Endodermal cell (in vitro differentiated cells): ENCODE data around the gene XRN2. TPM values are rescaled to one million over a fixed set of nuclear protein-coding genes. Genes with fewer than 3 reads are reported as not detected.

ENCODE experiments used
- DNase-seq: peaks from one replicate; pipeline ENCODE4 v3.0.0-alpha.2; 2017
- H3K27ac ChIP-seq: 2 replicates; pipeline ENCODE4 v1.5.1; 2013; ENCODE audit warnings: mild to moderate bottlenecking, low read depth, low read length, moderate library complexity
- H3K27me3 ChIP-seq: 2 replicates; pipeline ENCODE4 v1.6.1; 2013; ENCODE audit warnings: mild to moderate bottlenecking, low read length, moderate library complexity; ENCODE audit not compliant: insufficient read depth, control insufficient read depth, poor library complexity, severe bottlenecking
- H3K36me3 ChIP-seq: 2 replicates; pipeline ENCODE4 v1.7.0; 2013; ENCODE audit warnings: mild to moderate bottlenecking, low read length, moderate library complexity; ENCODE audit not compliant: control insufficient read depth, insufficient read depth
- H3K4me1 ChIP-seq: one replicate; pipeline ENCODE4 v1.7.0; 2013; ENCODE audit warnings: low read length; ENCODE audit not compliant: control insufficient read depth, insufficient read depth
- H3K4me3 ChIP-seq: 2 replicates; pipeline ENCODE4 v1.5.1; 2013; ENCODE audit warnings: mild to moderate bottlenecking, low read length, moderate library complexity
- H3K9ac ChIP-seq: 2 replicates; pipeline ENCODE4 v1.6.1; 2013; ENCODE audit warnings: mild to moderate bottlenecking, low read length, moderate library complexity; ENCODE audit not compliant: poor library complexity, severe bottlenecking; ENCODE audit errors: extremely low read depth
- H3K9me3 ChIP-seq: 2 replicates; pipeline ENCODE4 v1.6.1; 2013; ENCODE audit warnings: mild to moderate bottlenecking, low read length, moderate library complexity; ENCODE audit not compliant: control insufficient read depth
- H3K27ac Mint-ChIP-seq: 2 replicates; pipeline ENCODE4 v1.8.0; 2020; ENCODE audit warnings: mixed read lengths
- H3K27me3 Mint-ChIP-seq: 2 replicates; pipeline ENCODE4 v1.8.0; 2021; ENCODE audit warnings: mild to moderate bottlenecking, mixed read lengths; ENCODE audit not compliant: insufficient read depth
- H3K36me3 Mint-ChIP-seq: 2 replicates; pipeline ENCODE4 v1.8.0; 2020; ENCODE audit warnings: low read depth, mixed read lengths
- H3K4me1 Mint-ChIP-seq: 2 replicates; pipeline ENCODE4 v1.8.0; 2020; ENCODE audit warnings: mixed read lengths
- H3K4me3 Mint-ChIP-seq: 2 replicates; pipeline ENCODE4 v1.8.0; 2020; ENCODE audit warnings: mild to moderate bottlenecking, moderate library complexity, mixed read lengths
- H3K9me3 Mint-ChIP-seq: 2 replicates; pipeline ENCODE4 v1.8.0; 2020; ENCODE audit warnings: mild to moderate bottlenecking, mixed read lengths
- CTCF ChIP-seq: fragments of 200-600 bp; sonication (generic); conservative IDR thresholded peaks from 2 replicates; pipeline ENCODE4 v1.5.0; 2021; ENCODE audit warnings: antibody characterized with exemption, mild to moderate bottlenecking
- WGBS, 2 experiments: methylation state at CpG; one replicate each; pipeline versions ENCODE4 v1.1.5 to v1.1.7; 2013; ENCODE audit warnings: missing lambda C conversion rate in 2 of 2, mixed read lengths in 1 of 2; ENCODE audit not compliant: insufficient coverage in 1 of 2, insufficient read length in 1 of 2; 5-methylcytosine and 5-hydroxymethylcytosine counted together
- total RNA-seq, 2 donors: library from RNA; stranded (reverse); fragmentation: NEBNext Ultra II Directional in 1 of 2; extraction: Animal tissue kit (Norgen Biotek cat#: 25700) in 1 of 2; gene quantifications; 2 replicates in 1 of 2; 3 replicates in 1 of 2; pipeline ENCODE4 v1.2.1, GENCODE V29; 2021

The XRN2 gene
- total RNA-seq, 2 donors from 2014 or later = 91.5 to 101 TPM

GRCh38 chr20:21336455-21337151, 33.5 kb downstream of the XRN2 start:
- Histone ChIP-seq H3K9ac (no peak overlapping the region), H3K9me3 (peaks cover 5% of the 10 kb centered on the region), H3K27me3 (no peaks in the 10 kb centered on the region), H3K27ac (no peak overlapping the region), H3K4me3 (no peak overlapping the region), H3K36me3 (peaks cover 100% of the 10 kb centered on the region), H3K4me1 (no peaks in the 10 kb centered on the region)
- DNase-seq = no peak
- Mint-ChIP-seq H3K9me3 (peaks cover 2% of the 10 kb centered on the region), H3K4me3 (no peak overlapping the region), H3K36me3 (peaks cover 90% of the 10 kb centered on the region), H3K4me1 (peaks cover 7% of the 10 kb centered on the region), H3K27ac (no peak overlapping the region), H3K27me3 (no peaks in the 10 kb centered on the region)
- WGBS, 2 experiments = 95 to 100% methylated on average over 2 of the region's 2 CpGs
- TF ChIP-seq CTCF = no peak

- H3K9ac ChIP-seq = no peak overlapping the region
- no peaks in the 10 kb centered on the region for H3K27me3 Mint-ChIP-seq
Observed at GRCh38 chr20:21338291-21338690, 35.2 kb downstream of the XRN2 start.

GRCh38 chr20:21339499-21339898, 36.4 kb downstream of the XRN2 start:
- Histone ChIP-seq H3K27me3 (no peaks in the 10 kb centered on the region), H3K4me1 (no peaks in the 10 kb centered on the region), H3K27ac (no peak overlapping the region), H3K36me3 (peaks cover 93% of the 10 kb centered on the region), H3K4me3 (no peak overlapping the region), H3K9me3 (peaks cover 5% of the 10 kb centered on the region), H3K9ac (no peak overlapping the region)
- H3K4me3 Mint-ChIP-seq = no peak overlapping the region
- no peak for DNase-seq
- H3K4me1 Mint-ChIP-seq = peaks cover 7% of the 10 kb centered on the region
- peaks cover 2% of the 10 kb centered on the region for H3K9me3 Mint-ChIP-seq
- no peak overlapping the region for H3K27ac Mint-ChIP-seq
- H3K27me3 Mint-ChIP-seq = no peaks in the 10 kb centered on the region
- peaks cover 75% of the 10 kb centered on the region for H3K36me3 Mint-ChIP-seq
- TF ChIP-seq CTCF = no peak
- 85 to 90% methylated on average over 2 to 3 of the region's 3 CpGs for WGBS, 2 experiments

More at GRCh38 chr20:21338291-21338690, 35.2 kb downstream of the XRN2 start:
- Histone ChIP-seq H3K4me1 (no peaks in the 10 kb centered on the region), H3K27ac (no peak overlapping the region), H3K4me3 (no peak overlapping the region), H3K9me3 (peaks cover 5% of the 10 kb centered on the region), H3K27me3 (no peaks in the 10 kb centered on the region), H3K36me3 (peaks cover 97% of the 10 kb centered on the region)
- no peak for TF ChIP-seq CTCF
- H3K4me1 Mint-ChIP-seq = peaks cover 7% of the 10 kb centered on the region
- peaks cover 79% of the 10 kb centered on the region for H3K36me3 Mint-ChIP-seq
- no peak overlapping the region for H3K27ac Mint-ChIP-seq
- no peak for DNase-seq
- WGBS, 2 experiments = 98 to 100% methylated on average over 1 to 4 of the region's 4 CpGs
- H3K9me3 Mint-ChIP-seq = peaks cover 2% of the 10 kb centered on the region
- no peak overlapping the region for H3K4me3 Mint-ChIP-seq
